Measurements from ENCODE around the gene CLSTN3.
A peak's percentile ranks its signal among the peaks of the same experiment; 100 is the strongest.

Gene CLSTN3

GRCh38 chr12:7127916-7128626 lies 2.1 kb upstream of the CLSTN3 start:
- no peak overlapping the region for H3K9ac ChIP-seq (ENCODE audit: low read depth, low read length)

GRCh38 chr12:7128681-7129286 lies 1.4 kb upstream of the CLSTN3 start, which contains the start of gene RBP5:
Gene RBP5, minus strand, starts transcription at chr12:7128889. Its CDS starts 114 bp downstream, at chr12:7128775.
- peaks cover 11% of the 10 kb centered on the region for H3K27me3 ChIP-seq (ENCODE audit: control insufficient read depth, insufficient read depth, low read length)
- H3K4me3 ChIP-seq (ENCODE audit: low read depth, low read length), result peak within 1 kb of the TSS; percentile 94
- no peaks in the 10 kb centered on the region for H3K36me3 ChIP-seq (ENCODE audit: control insufficient read depth, insufficient read depth, low read length)
- H3K9ac ChIP-seq (ENCODE audit: low read depth, low read length), result peak within 1 kb of the TSS; percentile 56
- no peaks in the 10 kb centered on the region; the same call in 1 of the 2 replicates for H3K4me1 ChIP-seq (ENCODE audit: control insufficient read depth, insufficient read depth, low read length)
- peak within 1 kb of the TSS; percentile 31 for H3K27ac ChIP-seq (ENCODE audit: low read depth, low read length)
- H3K9me3 ChIP-seq (ENCODE audit: control insufficient read depth, insufficient read depth, low read length), result no peaks in the 10 kb centered on the region

More at GRCh38 chr12:7127916-7128626, 2.1 kb upstream of the CLSTN3 start:
- Histone ChIP-seq H3K4me1 (ENCODE audit: control insufficient read depth, insufficient read depth, low read length) (no peaks in the 10 kb centered on the region; the same call in 1 of the 2 replicates), H3K36me3 (ENCODE audit: control insufficient read depth, insufficient read depth, low read length) (no peaks in the 10 kb centered on the region), H3K27ac (ENCODE audit: low read depth, low read length) (peak overlapping the region; percentile 21), H3K27me3 (ENCODE audit: control insufficient read depth, insufficient read depth, low read length) (peaks cover 11% of the 10 kb centered on the region), H3K4me3 (ENCODE audit: low read depth, low read length) (no peak overlapping the region), H3K9me3 (ENCODE audit: control insufficient read depth, insufficient read depth, low read length) (no peaks in the 10 kb centered on the region)

- Histone ChIP-seq H3K27ac (ENCODE audit: low read depth, low read length) (peak overlapping the region; percentile 31), H3K27me3 (ENCODE audit: control insufficient read depth, insufficient read depth, low read length) (peaks cover 11% of the 10 kb centered on the region), H3K9me3 (ENCODE audit: control insufficient read depth, insufficient read depth, low read length) (no peaks in the 10 kb centered on the region), H3K4me1 (ENCODE audit: control insufficient read depth, insufficient read depth, low read length) (no peaks in the 10 kb centered on the region; the same call in 1 of the 2 replicates), H3K9ac (ENCODE audit: low read depth, low read length) (peak overlapping the region; percentile 56), H3K4me3 (ENCODE audit: low read depth, low read length) (peak overlapping the region; percentile 94), H3K36me3 (ENCODE audit: control insufficient read depth, insufficient read depth, low read length) (no peaks in the 10 kb centered on the region)
Measured at GRCh38 chr12:7129287-7129871, 792 bp upstream of the CLSTN3 start.

- no peak overlapping the region for H3K27ac ChIP-seq (ENCODE audit: low read depth, low read length)
- H3K36me3 ChIP-seq (ENCODE audit: control insufficient read depth, insufficient read depth, low read length), result peaks cover 7% of the 10 kb centered on the region
- no peak overlapping the region for H3K9ac ChIP-seq (ENCODE audit: low read depth, low read length)
Measured at GRCh38 chr12:7130701-7131501, 730 bp downstream of the CLSTN3 start.

GRCh38 chr12:7131502-7131866 lies 1.3 kb downstream of the CLSTN3 start:
- Histone ChIP-seq H3K27ac (ENCODE audit: low read depth, low read length) (no peak overlapping the region), H3K9me3 (ENCODE audit: control insufficient read depth, insufficient read depth, low read length) (no peaks in the 10 kb centered on the region), H3K36me3 (ENCODE audit: control insufficient read depth, insufficient read depth, low read length) (peaks cover 13% of the 10 kb centered on the region), H3K4me1 (ENCODE audit: control insufficient read depth, insufficient read depth, low read length) (no peaks in the 10 kb centered on the region; the same call in 1 of the 2 replicates), H3K9ac (ENCODE audit: low read depth, low read length) (no peak overlapping the region), H3K27me3 (ENCODE audit: control insufficient read depth, insufficient read depth, low read length) (peaks cover 11% of the 10 kb centered on the region), H3K4me3 (ENCODE audit: low read depth, low read length) (peak overlapping the region; percentile 94)

More at GRCh38 chr12:7130701-7131501, 730 bp downstream of the CLSTN3 start:
- Histone ChIP-seq H3K4me1 (ENCODE audit: control insufficient read depth, insufficient read depth, low read length) (no peaks in the 10 kb centered on the region; the same call in 1 of the 2 replicates), H3K27me3 (ENCODE audit: control insufficient read depth, insufficient read depth, low read length) (peaks cover 11% of the 10 kb centered on the region), H3K4me3 (ENCODE audit: low read depth, low read length) (peak overlapping the region; percentile 94), H3K9me3 (ENCODE audit: control insufficient read depth, insufficient read depth, low read length) (no peaks in the 10 kb centered on the region)

- H3K9ac ChIP-seq (ENCODE audit: low read depth, low read length), result no peak overlapping the region
- H3K27me3 ChIP-seq (ENCODE audit: control insufficient read depth, insufficient read depth, low read length), result 0 out of 2 replicates have a peak, but pooled peaks cover 6% of the 10 kb centered on the region
- no peaks in the 10 kb centered on the region for H3K9me3 ChIP-seq (ENCODE audit: control insufficient read depth, insufficient read depth, low read length)
- no peak overlapping the region for H3K27ac ChIP-seq (ENCODE audit: low read depth, low read length)
- H3K4me3 ChIP-seq (ENCODE audit: low read depth, low read length), result no peak overlapping the region
- H3K36me3 ChIP-seq (ENCODE audit: control insufficient read depth, insufficient read depth, low read length), result peaks cover 22% of the 10 kb centered on the region
- no peaks in the 10 kb centered on the region for H3K4me1 ChIP-seq (ENCODE audit: control insufficient read depth, insufficient read depth, low read length)
Measured at GRCh38 chr12:7134396-7135166, 4.4 kb downstream of the CLSTN3 start.

- Histone ChIP-seq H3K27ac (ENCODE audit: low read depth, low read length) (no peak overlapping the region), H3K27me3 (ENCODE audit: control insufficient read depth, insufficient read depth, low read length) (0 out of 2 replicates have a peak, but pooled peaks cover 6% of the 10 kb centered on the region), H3K4me1 (ENCODE audit: control insufficient read depth, insufficient read depth, low read length) (no peaks in the 10 kb centered on the region), H3K9ac (ENCODE audit: low read depth, low read length) (no peak overlapping the region), H3K36me3 (ENCODE audit: control insufficient read depth, insufficient read depth, low read length) (peaks cover 22% of the 10 kb centered on the region), H3K9me3 (ENCODE audit: control insufficient read depth, insufficient read depth, low read length) (no peaks in the 10 kb centered on the region), H3K4me3 (ENCODE audit: low read depth, low read length) (no peak overlapping the region)
Measured at GRCh38 chr12:7136071-7136470, 5.9 kb downstream of the CLSTN3 start.

- Histone ChIP-seq H3K27ac (ENCODE audit: low read depth, low read length) (no peak overlapping the region), H3K27me3 (ENCODE audit: control insufficient read depth, insufficient read depth, low read length) (0 out of 2 replicates have a peak, but pooled peaks cover 4% of the 10 kb centered on the region), H3K4me3 (ENCODE audit: low read depth, low read length) (no peak overlapping the region), H3K36me3 (ENCODE audit: control insufficient read depth, insufficient read depth, low read length) (peaks cover 22% of the 10 kb centered on the region), H3K4me1 (ENCODE audit: control insufficient read depth, insufficient read depth, low read length) (no peaks in the 10 kb centered on the region), H3K9me3 (ENCODE audit: control insufficient read depth, insufficient read depth, low read length) (no peaks in the 10 kb centered on the region), H3K9ac (ENCODE audit: low read depth, low read length) (no peak overlapping the region)
Measured at GRCh38 chr12:7136676-7137075, 6.5 kb downstream of the CLSTN3 start.

- no peaks in the 10 kb centered on the region for H3K4me1 ChIP-seq (ENCODE audit: control insufficient read depth, insufficient read depth, low read length)
- peaks cover 24% of the 10 kb centered on the region for H3K36me3 ChIP-seq (ENCODE audit: control insufficient read depth, insufficient read depth, low read length)
- no peak overlapping the region for H3K4me3 ChIP-seq (ENCODE audit: low read depth, low read length)
- H3K9me3 ChIP-seq (ENCODE audit: control insufficient read depth, insufficient read depth, low read length), result no peaks in the 10 kb centered on the region
- H3K27ac ChIP-seq (ENCODE audit: low read depth, low read length), result no peak overlapping the region
- H3K27me3 ChIP-seq (ENCODE audit: control insufficient read depth, insufficient read depth, low read length), result no peaks in the 10 kb centered on the region
- no peak overlapping the region for H3K9ac ChIP-seq (ENCODE audit: low read depth, low read length)
Measured at GRCh38 chr12:7137908-7138307, 7.7 kb downstream of the CLSTN3 start.

- Histone ChIP-seq H3K27ac (ENCODE audit: low read depth, low read length) (no peak overlapping the region), H3K9ac (ENCODE audit: low read depth, low read length) (no peak overlapping the region), H3K9me3 (ENCODE audit: control insufficient read depth, insufficient read depth, low read length) (no peaks in the 10 kb centered on the region), H3K27me3 (ENCODE audit: control insufficient read depth, insufficient read depth, low read length) (no peaks in the 10 kb centered on the region), H3K36me3 (ENCODE audit: control insufficient read depth, insufficient read depth, low read length) (peaks cover 32% of the 10 kb centered on the region), H3K4me1 (ENCODE audit: control insufficient read depth, insufficient read depth, low read length) (no peaks in the 10 kb centered on the region), H3K4me3 (ENCODE audit: low read depth, low read length) (no peak overlapping the region)
Measured at GRCh38 chr12:7139200-7139599, 9.0 kb downstream of the CLSTN3 start.

Data from HUES48 (cell line).